DMS 273 treated with DMSO at 0.1 percent for 48 hours (cell line): ENCODE results near the gene B3GALT4.

ENCODE experiments used
- DNase-seq: peaks from one replicate; lab custom pipeline; 2025; lab: John Stamatoyannopoulos, UW

Gene B3GALT4

GRCh38 chr6:33292996-33293682, 16.2 kb downstream of the B3GALT4 start:
- no peak for DNase-seq

- DNase-seq: no peak
Measured at GRCh38 chr6:33294086-33294823, 17.3 kb downstream of the B3GALT4 start.

GRCh38 chr6:33295621-33296369, 18.9 kb downstream of the B3GALT4 start:
- no peak for DNase-seq

- no peak for DNase-seq
Measured at GRCh38 chr6:33296797-33297405, 20.0 kb downstream of the B3GALT4 start.

GRCh38 chr6:33297406-33297955, 20.6 kb downstream of the B3GALT4 start:
- DNase-seq: no peak

- peak; percentile 21 for DNase-seq
Measured at GRCh38 chr6:33297956-33298772, 21.2 kb downstream of the B3GALT4 start.

GRCh38 chr6:33298773-33299236, 21.9 kb downstream of the B3GALT4 start, which contains the start of gene RGL2:
Gene RGL2 (minus strand): TSS chr6:33298942. CDS start chr6:33298610, 332 bp downstream.
- no peak for DNase-seq

- DNase-seq: peak; percentile 81
Measured at GRCh38 chr6:33299237-33299944, 22.5 kb downstream of the B3GALT4 start.

- DNase-seq: no peak
Measured at GRCh38 chr6:33301877-33302276, 25.0 kb downstream of the B3GALT4 start.

GRCh38 chr6:33304216-33304615, 27.3 kb downstream of the B3GALT4 start:
- DNase-seq: no peak

GRCh38 chr6:33305052-33305451, 28.1 kb downstream of the B3GALT4 start:
- DNase-seq: no peak

- DNase-seq: no peak
Measured at GRCh38 chr6:33306356-33306755, 29.4 kb downstream of the B3GALT4 start.

- no peak for DNase-seq
Measured at GRCh38 chr6:33312361-33313104, 35.6 kb downstream of the B3GALT4 start.

- no peak for DNase-seq
Measured at GRCh38 chr6:33313105-33313708, 36.3 kb downstream of the B3GALT4 start.

GRCh38 chr6:33313709-33314514, 37.0 kb downstream of the B3GALT4 start, which contains the start of gene TAPBP:
Gene TAPBP (minus strand): TSS chr6:33314078. CDS start chr6:33314041, 37 bp downstream.
- no peak for DNase-seq

GRCh38 chr6:33314515-33314942, 37.6 kb downstream of the B3GALT4 start:
- DNase-seq: no peak

- no peak for DNase-seq
Measured at GRCh38 chr6:33314943-33315792, 38.2 kb downstream of the B3GALT4 start.
